ENCODE results near the gene ARID1A. TPM values are rescaled to one million over a fixed set of nuclear protein-coding genes. Genes with fewer than 3 reads are reported as not detected.

The ARID1A gene
- total and polyA plus RNA-seq, 2 experiments from 2014 or later, result 50.0 to 104 TPM

GRCh38 chr1:26705788-26706311 is 10.0 kb downstream of the ARID1A start (continued):
- no peak for TF ChIP-seq REST (IDR thresholded peaks at IDR 0.05; ENCODE audit: unreplicated experiment)
- TF ChIP-seq STAT1 (IDR thresholded peaks at IDR 0.05; ENCODE audit: unreplicated experiment), result no peak
- no peak for TF ChIP-seq CTCF (conservative IDR thresholded peaks at IDR 0.05; ENCODE audit: low read depth in 2 of 2)

- H2AFZ ChIP-seq, result no peak overlapping the region
- H3K27me3 ChIP-seq (ENCODE audit: insufficient read depth), result no peaks in the 10 kb centered on the region
- Mint-ChIP-seq H3K36me3 (ENCODE audit: low read depth) (peaks cover 27% of the 10 kb centered on the region; the same call in 2 of the 3 replicates), H3K27me3 (ENCODE audit: insufficient read depth, low read depth, poor library complexity) (peaks cover 6% of the 10 kb centered on the region), H3K4me1 (peaks cover 24% of the 10 kb centered on the region), H3K4me3 (0 out of 3 replicates have a peak overlapping the region, but pooled peaks have one; percentile 9), H3K9me3 (no peaks in the 10 kb centered on the region), H3K27ac (peak overlapping the region; percentile 31; the same call in 1 of the 2 replicates)
- H3K4me3 ChIP-seq, result peak overlapping the region; percentile 1; the same call in 1 of the 2 replicates
- H3F3A ChIP-seq (replicated peaks; ENCODE audit: low read depth), result no peaks in the 10 kb centered on the region
- H3K9me2 ChIP-seq (ENCODE audit: insufficient read depth), result no peaks in the 10 kb centered on the region
- DNase-seq (ENCODE audit: low spot score) (no peak), ATAC-seq (peak; percentile 34)
- H3K4me1 ChIP-seq (ENCODE audit: insufficient read depth), result peaks cover 54% of the 10 kb centered on the region
- H3K36me3 ChIP-seq (ENCODE audit: insufficient read depth), result no peaks in the 10 kb centered on the region
- TF ChIP-seq ZNF331 (CRISPR knock-in tag; IDR thresholded peaks at IDR 0.05; ENCODE audit: low read depth) (no peak), ZNF462 (CRISPR knock-in tag; IDR thresholded peaks at IDR 0.05) (no peak), CREB1 (CRISPR knock-in tag; IDR thresholded peaks at IDR 0.05; ENCODE audit: low read depth) (no peak), CTCF (conservative IDR thresholded peaks at IDR 0.05; ENCODE audit: low read depth in 2 of 2) (no peak), ZNF114 (CRISPR knock-in tag; IDR thresholded peaks at IDR 0.05) (no peak), ETS1 (IDR thresholded peaks at IDR 0.05) (no peak), EZH2phosphoT487 (IDR thresholded peaks at IDR 0.05; ENCODE audit: unreplicated experiment) (no peak)
- peaks cover 77% of the 10 kb centered on the region for H4K20me1 ChIP-seq (replicated peaks; ENCODE audit: insufficient read depth)
- H3K4me2 ChIP-seq, result peak overlapping the region; percentile 50
- H3K27ac ChIP-seq (ENCODE audit: low read depth), result peak overlapping the region; percentile 42; the same call in 1 of the 2 replicates
- H3K79me2 ChIP-seq (replicated peaks; ENCODE audit: insufficient read depth), result peaks cover 100% of the 10 kb centered on the region
These were observed 10.5 kb downstream of the ARID1A start for GRCh38 chr1:26706315-26706714.

Data from GM23338 (cell line).